SK-N-SH (cell line): ENCODE results near the gene PKN2. TPM values are rescaled to one million over a fixed set of nuclear protein-coding genes. Genes with fewer than 3 reads are reported as not detected.

Experiments used
- CTCF ChIA-PET: fragments of 300-600, 350-600 bp; formaldehyde crosslinking; extraction: SDS; loops from one replicate; lab custom pipeline; 2021; lab: Yijun Ruan, JAX
- POLR2A ChIA-PET: fragments of 350-600 bp; sonication (Branson Sonifier 250); formaldehyde crosslinking; extraction: SDS; loops from one replicate; lab custom pipeline; 2020; ENCODE audit warnings: antibody characterized with exemption, inconsistent platforms; lab: Yijun Ruan, JAX
- DNase-seq: peaks from one replicate; pipeline ENCODE4 v3.0.0; 2012
- H2AFZ ChIP-seq: fragments of 200-600 bp; sonication (generic); 2 replicates; pipeline ENCODE4 v1.8.1; 2016; ENCODE audit warnings: antibody characterized with exemption, mild to moderate bottlenecking, low read depth
- H3F3A ChIP-seq: fragments of 200-600 bp; sonication (generic); replicated peaks from 2 replicates; pipeline ENCODE3; 2016; ENCODE audit warnings: antibody characterized with exemption, mild to moderate bottlenecking; ENCODE audit not compliant: insufficient read depth
- H3K27ac ChIP-seq, 2 experiments: fragments of 200-500 bp in 1 of 2; fragments of 200-600 bp in 1 of 2; sonication (Bioruptor generic) in 1 of 2; sonication (generic), shearing (Covaris generic) in 1 of 2; 2 replicates each; pipeline versions ENCODE4 v1.5.1 to v1.6.1; 2014 to 2016; ENCODE audit warnings: low read depth in 2 of 2, inconsistent platforms in 1 of 2, low read length in 1 of 2, mild to moderate bottlenecking in 1 of 2, mixed read lengths in 1 of 2
- H3K27me3 ChIP-seq: fragments of 200-600 bp; sonication (generic), shearing (Covaris generic); 2 replicates; pipeline ENCODE4 v1.6.1; 2016; ENCODE audit warnings: mixed run types; ENCODE audit not compliant: insufficient read depth
- H3K36me3 ChIP-seq, 2 experiments: fragments of 200-500 bp in 1 of 2; fragments of 200-600 bp in 1 of 2; sonication (Bioruptor generic) in 1 of 2; sonication (generic) in 1 of 2; replicated peaks in 1 of 2; 2 replicates each; pipeline versions ENCODE3 to v1.5.1; 2014 to 2016; ENCODE audit warnings: low read length in 1 of 2, mild to moderate bottlenecking in 1 of 2; ENCODE audit not compliant: insufficient read depth in 2 of 2, control insufficient read depth in 1 of 2
- H3K4me1 ChIP-seq, 2 experiments: fragments of 200-500 bp in 1 of 2; fragments of 200-600 bp in 1 of 2; sonication (Bioruptor generic) in 1 of 2; sonication (generic), shearing (Covaris generic) in 1 of 2; 2 replicates each; pipeline versions ENCODE4 v1.5.1 to v1.6.1; 2014 to 2016; ENCODE audit warnings: low read depth in 1 of 2, low read length in 1 of 2, mixed run types in 1 of 2; ENCODE audit not compliant: insufficient read depth in 2 of 2, control insufficient read depth in 1 of 2
- H3K4me2 ChIP-seq: fragments of 200-600 bp; sonication (generic), shearing (Covaris generic); 2 replicates; pipeline ENCODE4 v1.6.1; 2017; ENCODE audit warnings: mixed run types
- H3K4me3 ChIP-seq, 2 experiments: fragments of 200-500 bp in 1 of 2; fragments of 200-600 bp in 1 of 2; sonication (Bioruptor generic) in 1 of 2; sonication (generic), shearing (Covaris generic) in 1 of 2; 2 replicates each; pipeline versions ENCODE4 v1.5.1 to v1.8.1; 2014 to 2016; ENCODE audit warnings: low read depth in 2 of 2, inconsistent platforms in 1 of 2, low read length in 1 of 2, mild to moderate bottlenecking in 1 of 2, mixed read lengths in 1 of 2, moderate library complexity in 1 of 2
- H3K79me2 ChIP-seq: fragments of 200-600 bp; sonication (generic); 2 replicates; pipeline ENCODE4 v1.8.1; 2017; ENCODE audit warnings: mild to moderate bottlenecking; ENCODE audit not compliant: insufficient read depth
- H3K9ac ChIP-seq: fragments of 200-600 bp; sonication (generic); 2 replicates; pipeline ENCODE4 v1.6.1; 2017; ENCODE audit warnings: mixed run types
- H3K9me2 ChIP-seq: fragments of 200-600 bp; sonication (generic); 2 replicates; pipeline ENCODE4 v1.6.1; 2017; ENCODE audit warnings: mixed run types
- H3K9me3 ChIP-seq: fragments of 200-600 bp; sonication (generic); 2 replicates; pipeline ENCODE4 v1.6.1; 2017; ENCODE audit warnings: mixed run types, mild to moderate bottlenecking, moderate library complexity
- H4K20me1 ChIP-seq: fragments of 200-600 bp; sonication (generic); 2 replicates; pipeline ENCODE4 v1.6.1; 2017; ENCODE audit warnings: mild to moderate bottlenecking, mixed run types; ENCODE audit not compliant: insufficient read depth
- CTCF ChIP-seq: fragments of 200-600 bp; sonication (generic); IDR thresholded peaks from 2 replicates; pipeline ENCODE4 v1.6.1; 2017; ENCODE audit warnings: antibody characterized with exemption, mild to moderate bottlenecking, moderate library complexity
- ELF1 ChIP-seq: IDR thresholded peaks from 2 replicates; pipeline ENCODE4 v1.4.0; 2012
- EZH2phosphoT487 ChIP-seq: fragments of 200-600 bp; sonication (generic); IDR thresholded peaks from 2 replicates; pipeline ENCODE4 v1.6.1; 2017; ENCODE audit warnings: low read depth, mixed run types, mild to moderate bottlenecking, antibody characterized with exemption, moderate library complexity, borderline replicate concordance
- FOSL2 ChIP-seq: IDR thresholded peaks from 2 replicates; pipeline ENCODE4 v1.4.0; 2012; ENCODE audit warnings: low read depth, mild to moderate bottlenecking, moderate library complexity, borderline replicate concordance
- JUND ChIP-seq: IDR thresholded peaks from 2 replicates; pipeline ENCODE4 v1.4.0; 2012
- MEF2A ChIP-seq: IDR thresholded peaks from 2 replicates; pipeline ENCODE4 v1.4.0; 2012; ENCODE audit warnings: low read depth, borderline replicate concordance
- MXI1 ChIP-seq: IDR thresholded peaks from 2 replicates; pipeline ENCODE4 v1.6.1; 2012; ENCODE audit warnings: mild to moderate bottlenecking, low read depth, low read length, improper control_type of control experiment
- PBX3 ChIP-seq: IDR thresholded peaks from 2 replicates; pipeline ENCODE4; 2012
- RCOR1 ChIP-seq: fragments of 150-350 bp; IDR thresholded peaks from 2 replicates; pipeline ENCODE4 v1.6.1; 2017; ENCODE audit warnings: antibody characterized with exemption, low read length
- REST ChIP-seq: IDR thresholded peaks from 2 replicates; pipeline ENCODE4 v1.6.1; 2012; ENCODE audit warnings: mild to moderate bottlenecking, low read depth, low read length, moderate library complexity
- RFX5 ChIP-seq: IDR thresholded peaks from 2 replicates; pipeline ENCODE4 v1.6.1; 2012; ENCODE audit warnings: mild to moderate bottlenecking, improper control_type of control experiment, low read length
- RXRA ChIP-seq: IDR thresholded peaks from 2 replicates; pipeline ENCODE4 v1.4.0; 2012; ENCODE audit warnings: low read depth, mild to moderate bottlenecking, borderline replicate concordance
- SIN3A ChIP-seq: IDR thresholded peaks from 2 replicates; pipeline ENCODE4 v1.6.1; 2012; ENCODE audit warnings: low read depth, mild to moderate bottlenecking, low read length, moderate library complexity, borderline replicate concordance
- TAF1 ChIP-seq: IDR thresholded peaks from 2 replicates; pipeline ENCODE4 v1.6.1; 2012; ENCODE audit warnings: low read depth, mild to moderate bottlenecking, low read length, moderate library complexity, borderline replicate concordance
- USF1 ChIP-seq: IDR thresholded peaks from 2 replicates; pipeline ENCODE4 v1.4.0; 2012; ENCODE audit warnings: low read depth, borderline replicate concordance
- USF2 ChIP-seq: fragments of 150-350 bp; IDR thresholded peaks from 2 replicates; pipeline ENCODE4 v1.6.1; 2017; ENCODE audit warnings: antibody characterized with exemption, low read length, low read depth, borderline replicate concordance
- WGBS: methylation state at CpG from one replicate; pipeline ENCODE4 v1.1.6; 2017; ENCODE audit warnings: low lambda C conversion rate; 5-methylcytosine and 5-hydroxymethylcytosine counted together
- polyA plus RNA-seq, 3 experiments: library from polyadenylated mRNA; depleted of rRNA; stranded (reverse); fragments of >200 nt; gene quantifications; 2 replicates each; pipeline ENCODE4 v1.2.3, GENCODE V29; 2012

Gene PKN2
- polyA plus RNA-seq, 1 of the 3 experiments (the other 2 are of a cell fraction): 6.8 TPM

GRCh38 chr1:88698140-88698539 is 14.1 kb downstream of the PKN2 start:
- Histone ChIP-seq H3F3A (peaks cover 4% of the 10 kb centered on the region), H4K20me1 (peaks cover 23% of the 10 kb centered on the region), H3K4me3 (no peak overlapping the region), H3K79me2 (peaks cover 98% of the 10 kb centered on the region), H3K9me3 (no peaks in the 10 kb centered on the region), H3K9ac (no peak overlapping the region), H2AFZ (no peak overlapping the region), H3K36me3 (peaks cover 2 to 18% of the 10 kb centered on the region in 2 experiments), H3K9me2 (no peaks in the 10 kb centered on the region), H3K4me1 (peaks cover 0 to 15% of the 10 kb centered on the region in 2 experiments; a peak in 2 of 4 replicates), H3K27me3 (no peaks in the 10 kb centered on the region), H3K4me2 (0 out of 2 replicates have a peak overlapping the region, but pooled peaks have one; percentile 18), H3K27ac (0 out of 4 replicates have a peak overlapping the region, but pooled peaks of 1 of the 2 experiments have one; percentile 16)
- no peak for DNase-seq
- ChIA-PET CTCF (interaction anchor here (0.8 kb wide), 1 partner anchor 13 kb away, joined by 4 read pairs; no protein-coding TSS in a partner anchor), POLR2A (no interaction called here)
- TF ChIP-seq MEF2A (no peak), RXRA (no peak), MXI1 (no peak), RFX5 (no peak), USF2 (no peak), JUND (peak; percentile 48), USF1 (no peak), SIN3A (no peak), FOSL2 (peak; percentile 14; the same call in 1 of the 2 replicates), ELF1 (no peak)
- 70% methylated on average over 2 of the region's 2 CpGs for WGBS

GRCh38 chr1:88698764-88699163 is 14.7 kb downstream of the PKN2 start:
- no peak overlapping the region for H2AFZ ChIP-seq
- H3F3A ChIP-seq: peaks cover 4% of the 10 kb centered on the region
- H3K27me3 ChIP-seq: no peaks in the 10 kb centered on the region
- H3K9me2 ChIP-seq: no peaks in the 10 kb centered on the region
- no peaks in the 10 kb centered on the region for H3K9me3 ChIP-seq
- H3K4me2 ChIP-seq: no peak overlapping the region
- H4K20me1 ChIP-seq: peaks cover 23% of the 10 kb centered on the region
- H3K79me2 ChIP-seq: peaks cover 98% of the 10 kb centered on the region
- POLR2A ChIA-PET: no interaction called here
- CTCF ChIA-PET: interaction anchor here (0.8 kb wide), 1 partner anchor 14 kb away, joined by 4 read pairs; no protein-coding TSS in a partner anchor
- H3K4me1 ChIP-seq: peaks cover 0 to 15% of the 10 kb centered on the region in 2 experiments; a peak in 2 of 4 replicates
- no peak overlapping the region for H3K27ac ChIP-seq
- 78% methylated on average over 2 of the region's 2 CpGs for WGBS
- DNase-seq: no peak
- peaks cover 2 to 16% of the 10 kb centered on the region in 2 experiments for H3K36me3 ChIP-seq
- H3K9ac ChIP-seq: no peak overlapping the region
- no peak overlapping the region for H3K4me3 ChIP-seq
- TF ChIP-seq RCOR1 (no peak), MEF2A (no peak), PBX3 (no peak), REST (no peak), EZH2phosphoT487 (no peak), USF1 (no peak), RFX5 (no peak), CTCF (no peak), TAF1 (no peak)
